ENCODE data around the gene ISOC2. TPM values are rescaled to one million over a fixed set of nuclear protein-coding genes. Genes with fewer than 3 reads are reported as not detected.
"Not testable (repeated sequence)": the region's sequence is repeated elsewhere in the genome, so short reads cannot be mapped to it uniquely, and the experiment has no call there.

ISOC2 gene
- total and polyA plus RNA-seq, 8 donors = 19.8 to 348 (median 70.7) TPM

GRCh38 chr19:55498246-55498840 lies 36.9 kb upstream of the ISOC2 start:
- Histone ChIP-seq H3K27ac (no peak overlapping the region), H3K4me1 (peaks cover 0 to 28% (median 7%) of the 10 kb centered on the region in 4 donors), H3K9me3 (no peaks in the 10 kb centered on the region), H3K4me3 (no peak overlapping the region), H3K36me3 (peaks cover 0 to 39% (median 15%) of the 10 kb centered on the region in 4 donors), H3K27me3 (peaks cover 0 to 15% (median 8%) of the 10 kb centered on the region in 3 donors)
- TF ChIP-seq POLR2A (IDR thresholded peaks at IDR 0.05) (no peak), EP300 (IDR thresholded peaks at IDR 0.05) (no peak), CTCF (IDR thresholded peaks at IDR 0.05) (no peak), POLR2AphosphoS5 (IDR thresholded peaks at IDR 0.05) (no peak)
- intact Hi-C loops (cut with DNase I; ENCODE audit: low total_unique reads) = loop anchor here (10.0 kb wide), 2 partner anchors 214 to 354 kb away; partner anchors contain the start of genes BRSK1, HSPBP1 and TNNT1
- WGBS, 5 donors = 29 to 45% (median 41%) methylated on average over 2 of the region's 2 CpGs
- DNase-seq = no peak

GRCh38 chr19:55497763-55498162 lies 36.3 kb upstream of the ISOC2 start:
- intact Hi-C loops (cut with DNase I; ENCODE audit: low total_unique reads) = loop anchor here (10.0 kb wide), 2 partner anchors 213 to 353 kb away; partner anchors contain the start of genes BRSK1, HSPBP1 and TNNT1
- Histone ChIP-seq H3K4me1 (peaks cover 0 to 32% (median 7%) of the 10 kb centered on the region in 4 donors), H3K4me3 (no peak overlapping the region), H3K27ac (no peak overlapping the region), H3K27me3 (peaks cover 0 to 21% (median 9%) of the 10 kb centered on the region in 3 donors), H3K36me3 (peaks cover 0 to 39% (median 15%) of the 10 kb centered on the region in 4 donors), H3K9me3 (no peaks in the 10 kb centered on the region)
- no peak for TF ChIP-seq POLR2A (IDR thresholded peaks at IDR 0.05)
- no peak for TF ChIP-seq EP300 (IDR thresholded peaks at IDR 0.05)
- TF ChIP-seq POLR2AphosphoS5 (IDR thresholded peaks at IDR 0.05) = no peak
- TF ChIP-seq CTCF (IDR thresholded peaks at IDR 0.05) = no peak
- 76 to 85% (median 83%) methylated on average over 4 to 13 of the region's 13 CpGs for WGBS, 5 donors
- DNase-seq = no peak

GRCh38 chr19:55496820-55497219 lies 35.4 kb upstream of the ISOC2 start:
- not testable (repeated sequence) for H3K9me3 ChIP-seq, H3K27ac ChIP-seq, DNase-seq, H3K4me3 ChIP-seq
- 76 to 83% (median 77%) methylated on average over 10 of the region's 10 CpGs for WGBS, 5 donors
- peaks cover 0 to 30% (median 9%) of the 10 kb centered on the region in 3 donors for H3K27me3 ChIP-seq
- intact Hi-C loops (cut with DNase I; ENCODE audit: low total_unique reads) = loop anchor here (10.0 kb wide), 2 partner anchors 212 to 352 kb away; partner anchors contain the start of genes BRSK1, HSPBP1 and TNNT1
- peaks cover 0 to 42% (median 13%) of the 10 kb centered on the region in 4 donors for H3K4me1 ChIP-seq
- peaks cover 0 to 38% (median 15%) of the 10 kb centered on the region in 4 donors for H3K36me3 ChIP-seq

GRCh38 chr19:55495646-55496349 lies 34.4 kb upstream of the ISOC2 start:
- no peak for TF ChIP-seq POLR2AphosphoS5 (IDR thresholded peaks at IDR 0.05)
- no peak for TF ChIP-seq EP300 (IDR thresholded peaks at IDR 0.05)
- TF ChIP-seq POLR2A (IDR thresholded peaks at IDR 0.05) = no peak
- no peak for TF ChIP-seq CTCF (IDR thresholded peaks at IDR 0.05)
- WGBS, 5 donors = 71 to 92% (median 82%) methylated on average over 11 of the region's 11 CpGs
- H3K4me3 ChIP-seq = no peak overlapping the region
- H3K9me3 ChIP-seq = no peaks in the 10 kb centered on the region
- H3K27ac ChIP-seq = no peak overlapping the region
- H3K36me3 ChIP-seq = peaks cover 0 to 28% (median 11%) of the 10 kb centered on the region in 4 donors
- intact Hi-C loops (cut with DNase I; ENCODE audit: low total_unique reads) = loop anchor here (10.0 kb wide), 2 partner anchors 211 to 351 kb away; partner anchors contain the start of genes BRSK1, HSPBP1 and TNNT1
- H3K4me1 ChIP-seq = peaks cover 0 to 52% (median 23%) of the 10 kb centered on the region in 4 donors
- no peak for DNase-seq
- peaks cover 0 to 40% (median 9%) of the 10 kb centered on the region in 3 donors for H3K27me3 ChIP-seq
